Activated gamma-delta T cell treated with anti-CD3 and anti-CD28 coated beads, Interleukin-2, amount 50 U/mL, for 16 hours (primary cell): ENCODE data around the gene ITPRIPL1.

Source experiments
- DNase-seq: peaks from one replicate; pipeline ENCODE4 v3.0.0-alpha.2; 2020; ENCODE audit warnings: low read depth

ITPRIPL1 gene

GRCh38 chr2:96320728-96321622, 4.1 kb upstream of the ITPRIPL1 start:
- DNase-seq = no peak

GRCh38 chr2:96323849-96324248, 1.3 kb upstream of the ITPRIPL1 start:
- no peak for DNase-seq

- no peak for DNase-seq
These were observed 436 bp upstream of the ITPRIPL1 start for GRCh38 chr2:96324721-96325040.

GRCh38 chr2:96325884-96326255, 753 bp downstream of the ITPRIPL1 start:
- DNase-seq = no peak

- DNase-seq = no peak
These were observed 1.4 kb downstream of the ITPRIPL1 start for GRCh38 chr2:96326564-96326963.

- no peak for DNase-seq
These were observed 2.1 kb downstream of the ITPRIPL1 start for GRCh38 chr2:96326990-96327820.

GRCh38 chr2:96329456-96329855, 4.3 kb downstream of the ITPRIPL1 start:
- no peak for DNase-seq

GRCh38 chr2:96329874-96330273, 4.8 kb downstream of the ITPRIPL1 start:
- no peak for DNase-seq

- no peak for DNase-seq
These were observed 5.3 kb downstream of the ITPRIPL1 start for GRCh38 chr2:96330407-96330806.

- DNase-seq = no peak
These were observed 8.6 kb downstream of the ITPRIPL1 start for GRCh38 chr2:96333708-96334107.

GRCh38 chr2:96336104-96336775, 11.1 kb downstream of the ITPRIPL1 start:
- DNase-seq = no peak

- no peak for DNase-seq
These were observed 11.8 kb downstream of the ITPRIPL1 start for GRCh38 chr2:96336873-96337272.

- DNase-seq = no peak
These were observed 15.6 kb downstream of the ITPRIPL1 start for GRCh38 chr2:96340493-96341414.

- DNase-seq = no peak
These were observed 16.5 kb downstream of the ITPRIPL1 start for GRCh38 chr2:96341641-96342040.

GRCh38 chr2:96342085-96342484, 17.0 kb downstream of the ITPRIPL1 start:
- DNase-seq = no peak

- peak; percentile 27 for DNase-seq
These were observed 18.9 kb downstream of the ITPRIPL1 start for GRCh38 chr2:96344011-96344410.

- no peak for DNase-seq
These were observed 20.3 kb downstream of the ITPRIPL1 start for GRCh38 chr2:96345438-96345837.

GRCh38 chr2:96345868-96346462, 20.8 kb downstream of the ITPRIPL1 start:
- DNase-seq = no peak

- DNase-seq = no peak
These were observed 22.3 kb downstream of the ITPRIPL1 start for GRCh38 chr2:96347395-96347794.

- no peak for DNase-seq
These were observed 28.0 kb downstream of the ITPRIPL1 start for GRCh38 chr2:96353032-96353561.

GRCh38 chr2:96353606-96354101, 28.5 kb downstream of the ITPRIPL1 start:
- DNase-seq = no peak
